Measurements from ENCODE around the gene ZDHHC11.
"Not testable (repeated sequence)": the region's sequence is repeated elsewhere in the genome, so short reads cannot be mapped to it uniquely, and the experiment has no call there.

The ZDHHC11 gene

GRCh38 chr5:843926-844325, 6.9 kb downstream of the ZDHHC11 start:
- peak; percentile 70 for DNase-seq (ENCODE audit: low spot score)

- not testable (repeated sequence) for DNase-seq (ENCODE audit: low spot score)
Observed at GRCh38 chr5:843371-843770, 7.4 kb downstream of the ZDHHC11 start.

GRCh38 chr5:842402-843221, 8.2 kb downstream of the ZDHHC11 start:
- not testable (repeated sequence) for DNase-seq (ENCODE audit: low spot score)

- not testable (repeated sequence) for DNase-seq (ENCODE audit: low spot score)
Observed at GRCh38 chr5:841531-842401, 9.0 kb downstream of the ZDHHC11 start.

GRCh38 chr5:840974-841435, 9.8 kb downstream of the ZDHHC11 start:
- not testable (repeated sequence) for DNase-seq (ENCODE audit: low spot score)

GRCh38 chr5:840118-840973, 10.4 kb downstream of the ZDHHC11 start:
- DNase-seq (ENCODE audit: low spot score): peak; percentile 16

- not testable (repeated sequence) for DNase-seq (ENCODE audit: low spot score)
Observed at GRCh38 chr5:838431-838851, 12.3 kb downstream of the ZDHHC11 start.

- not testable (repeated sequence) for DNase-seq (ENCODE audit: low spot score)
Observed at GRCh38 chr5:837621-838121, 13.1 kb downstream of the ZDHHC11 start.

- not testable (repeated sequence) for DNase-seq (ENCODE audit: low spot score)
Observed at GRCh38 chr5:835933-836612, 14.7 kb downstream of the ZDHHC11 start.

GRCh38 chr5:834013-834412, 16.8 kb downstream of the ZDHHC11 start:
- DNase-seq (ENCODE audit: low spot score): not testable (repeated sequence)

GRCh38 chr5:828194-828593, 22.6 kb downstream of the ZDHHC11 start:
- not testable (repeated sequence) for DNase-seq (ENCODE audit: low spot score)

GRCh38 chr5:825544-825943, 25.2 kb downstream of the ZDHHC11 start:
- DNase-seq (ENCODE audit: low spot score): not testable (repeated sequence)

- no peak for DNase-seq (ENCODE audit: low spot score)
Observed at GRCh38 chr5:821504-821903, 29.3 kb downstream of the ZDHHC11 start.

- no peak for DNase-seq (ENCODE audit: low spot score)
Observed at GRCh38 chr5:820245-820644, 30.5 kb downstream of the ZDHHC11 start.

- no peak for DNase-seq (ENCODE audit: low spot score)
Observed at GRCh38 chr5:819078-819477, 31.7 kb downstream of the ZDHHC11 start.

- no peak for DNase-seq (ENCODE audit: low spot score)
Observed at GRCh38 chr5:816176-816575, 34.6 kb downstream of the ZDHHC11 start.

- DNase-seq (ENCODE audit: low spot score): no peak
Observed at GRCh38 chr5:815449-815848, 35.3 kb downstream of the ZDHHC11 start.

- DNase-seq (ENCODE audit: low spot score): not testable (repeated sequence)
Observed at GRCh38 chr5:813575-813974, 37.2 kb downstream of the ZDHHC11 start.

- not testable (repeated sequence) for DNase-seq (ENCODE audit: low spot score)
Observed at GRCh38 chr5:811384-811783, 39.4 kb downstream of the ZDHHC11 start.

- not testable (repeated sequence) for DNase-seq (ENCODE audit: low spot score)
Observed at GRCh38 chr5:807719-808514, 42.9 kb downstream of the ZDHHC11 start.

Data from iPS-NIHi11 (cell line).